Hepatocyte (in vitro differentiated cells): Measurements from ENCODE around the gene RHPN2. TPM values are rescaled to one million over a fixed set of nuclear protein-coding genes. Genes with fewer than 3 reads are reported as not detected.
A peak's percentile ranks its signal among the peaks of the same experiment; 100 is the strongest.
"Not testable (repeated sequence)": the region's sequence is repeated elsewhere in the genome, so short reads cannot be mapped to it uniquely, and the experiment has no call there.

ENCODE experiments used
- DNase-seq: peaks from one replicate; pipeline ENCODE4 v3.0.0-alpha.2; 2016; ENCODE audit warnings: low spot score
- H2AFZ ChIP-seq: fragments of 200-600 bp; sonication (generic); 2 replicates; pipeline ENCODE4 v1.6.0; 2016; ENCODE audit warnings: antibody characterized with exemption, mild to moderate bottlenecking
- H3K27ac ChIP-seq: fragments of 200-600 bp; sonication (generic); 2 replicates; pipeline ENCODE4 v1.5.1; 2016; ENCODE audit warnings: mild to moderate bottlenecking
- H3K27me3 ChIP-seq: fragments of 200-600 bp; sonication (generic); 2 replicates; pipeline ENCODE4 v1.6.1; 2016
- H3K36me3 ChIP-seq: fragments of 200-600 bp; sonication (generic); replicated peaks from 2 replicates; pipeline ENCODE4 v1.5.1; 2016; ENCODE audit warnings: low read depth; ENCODE audit not compliant: insufficient read depth
- H3K4me1 ChIP-seq: fragments of 200-600 bp; sonication (generic); 2 replicates; pipeline ENCODE4 v1.5.1; 2016; ENCODE audit warnings: mild to moderate bottlenecking, moderate library complexity; ENCODE audit not compliant: insufficient read depth
- H3K4me2 ChIP-seq: fragments of 200-600 bp; sonication (generic); 2 replicates; pipeline ENCODE4 v1.6.0; 2016
- H3K4me3 ChIP-seq: fragments of 200-600 bp; sonication (generic); 2 replicates; pipeline ENCODE4 v1.5.1; 2016; ENCODE audit warnings: mild to moderate bottlenecking
- H3K79me2 ChIP-seq: fragments of 200-600 bp; sonication (generic); 2 replicates; pipeline ENCODE4 v1.6.0; 2017; ENCODE audit warnings: mild to moderate bottlenecking
- H3K9me2 ChIP-seq: fragments of 200-600 bp; sonication (generic); replicated peaks from 2 replicates; pipeline ENCODE4 v1.6.0; 2017; ENCODE audit warnings: mild to moderate bottlenecking; ENCODE audit not compliant: insufficient read depth
- H3K9me3 ChIP-seq: fragments of 200-600 bp; sonication (generic); 2 replicates; pipeline ENCODE4 v1.5.1; 2016; ENCODE audit warnings: low read depth, mild to moderate bottlenecking
- H4K20me1 ChIP-seq: fragments of 200-600 bp; sonication (generic); 2 replicates; pipeline ENCODE4 v1.6.0; 2016; ENCODE audit warnings: mild to moderate bottlenecking; ENCODE audit not compliant: insufficient read depth, poor library complexity, severe bottlenecking
- CTCF ChIP-seq: fragments of 200-600 bp; sonication (generic); IDR thresholded peaks from 2 replicates; pipeline ENCODE4 v1.5.1; 2016; ENCODE audit warnings: antibody characterized with exemption, mild to moderate bottlenecking; ENCODE audit not compliant: poor library complexity
- EZH2 ChIP-seq: fragments of 200-600 bp; sonication (generic); IDR thresholded peaks from 2 replicates; pipeline ENCODE4 v1.6.1; 2016; ENCODE audit warnings: antibody characterized with exemption, mild to moderate bottlenecking, borderline replicate concordance
- EZH2phosphoT487 ChIP-seq: fragments of 200-600 bp; sonication (generic); IDR thresholded peaks from one replicate; pipeline ENCODE4 v1.6.1; 2018; ENCODE audit warnings: antibody characterized with exemption, mild to moderate bottlenecking, low read depth, moderate library complexity; ENCODE audit not compliant: unreplicated experiment, severe bottlenecking
- WGBS: methylation state at CpG from one replicate; pipeline ENCODE4 v1.1.6; 2016; ENCODE audit warnings: low lambda C conversion rate; ENCODE audit errors: missing lambda C conversion rate; 5-methylcytosine and 5-hydroxymethylcytosine counted together
- polyA plus RNA-seq: library from polyadenylated mRNA; unstranded; fragments of >200 nt; fragmentation: Nextera tagmentation; extraction: Ambion mirVana; gene quantifications from 2 replicates; pipeline ENCODE4 v1.2.1, GENCODE V29; 2016
- total RNA-seq: library from RNA; depleted of rRNA; stranded (reverse); fragments of >200 nt; gene quantifications from 2 replicates; pipeline ENCODE4 v1.2.3, GENCODE V29; 2014

RHPN2 gene
- total and polyA plus RNA-seq, 2 experiments from 2014 or later: 44.3 to 67.9 TPM

GRCh38 chr19:33039815-33040214 lies 24.9 kb downstream of the RHPN2 start:
- H3K27ac ChIP-seq: peak overlapping the region; percentile 97
- no peaks in the 10 kb centered on the region for H3K9me2 ChIP-seq
- TF ChIP-seq CTCF: no peak
- no peak for TF ChIP-seq EZH2
- TF ChIP-seq EZH2phosphoT487: no peak
- no peak overlapping the region for H3K4me2 ChIP-seq
- peaks cover 80% of the 10 kb centered on the region for H3K79me2 ChIP-seq
- no peak overlapping the region for H3K4me3 ChIP-seq
- no peak overlapping the region for H2AFZ ChIP-seq
- H3K27me3 ChIP-seq: no peaks in the 10 kb centered on the region
- no peaks in the 10 kb centered on the region for H4K20me1 ChIP-seq
- 96% methylated on average over 1 of the region's 1 CpG for WGBS
- DNase-seq: no peak
- H3K4me1 ChIP-seq: peaks cover 30% of the 10 kb centered on the region
- no peaks in the 10 kb centered on the region for H3K9me3 ChIP-seq
- no peaks in the 10 kb centered on the region for H3K36me3 ChIP-seq

- TF ChIP-seq EZH2 (no peak), EZH2phosphoT487 (no peak), CTCF (no peak)
Observed at GRCh38 chr19:33039108-33039599, 25.5 kb downstream of the RHPN2 start.

GRCh38 chr19:33037168-33038025 lies 27.3 kb downstream of the RHPN2 start:
- not testable (repeated sequence) for H4K20me1 ChIP-seq, H3K4me3 ChIP-seq, H3K9me3 ChIP-seq, DNase-seq, H3K9me2 ChIP-seq, H3K36me3 ChIP-seq, H3K27me3 ChIP-seq, H3K4me2 ChIP-seq, H2AFZ ChIP-seq
- WGBS: 86% methylated on average over 18 of the region's 18 CpGs
- Histone ChIP-seq H3K4me1 (peaks cover 28% of the 10 kb centered on the region), H3K79me2 (peaks cover 83% of the 10 kb centered on the region), H3K27ac (peak overlapping the region; percentile 51)

More at GRCh38 chr19:33039108-33039599, 25.5 kb downstream of the RHPN2 start:
- no peaks in the 10 kb centered on the region for H3K36me3 ChIP-seq
- H3K9me3 ChIP-seq: no peaks in the 10 kb centered on the region
- H3K27me3 ChIP-seq: no peaks in the 10 kb centered on the region
- H3K4me2 ChIP-seq: no peak overlapping the region
- H4K20me1 ChIP-seq: no peaks in the 10 kb centered on the region
- no peak for DNase-seq
- H3K9me2 ChIP-seq: no peaks in the 10 kb centered on the region
- H3K4me1 ChIP-seq: peaks cover 30% of the 10 kb centered on the region
- peaks cover 80% of the 10 kb centered on the region for H3K79me2 ChIP-seq
- H2AFZ ChIP-seq: no peak overlapping the region
- WGBS: 82% methylated on average over 10 of the region's 10 CpGs
- H3K27ac ChIP-seq: peak overlapping the region; percentile 97
- H3K4me3 ChIP-seq: no peak overlapping the region

- H3K36me3 ChIP-seq, H2AFZ ChIP-seq, H3K4me2 ChIP-seq, H3K27me3 ChIP-seq, DNase-seq, H3K4me3 ChIP-seq, H3K9me2 ChIP-seq, H4K20me1 ChIP-seq, H3K9me3 ChIP-seq: not testable (repeated sequence)
- H3K27ac ChIP-seq: peak overlapping the region; percentile 24
- peaks cover 81% of the 10 kb centered on the region for H3K79me2 ChIP-seq
- WGBS: 95% methylated on average over 41 of the region's 45 CpGs
- H3K4me1 ChIP-seq: peaks cover 20% of the 10 kb centered on the region
Observed at GRCh38 chr19:33036370-33037167, 28.1 kb downstream of the RHPN2 start.
